A673 (cell line): ENCODE measurements around the gene CCNYL1. TPM values are rescaled to one million over a fixed set of nuclear protein-coding genes. Genes with fewer than 3 reads are reported as not detected.

Experiments used
- BruUV-seq: library from RNA; stranded (reverse); fragments of 400-500 nt; replicated peaks from 2 replicates; lab custom pipeline; 2021; lab: Mats Ljungman, UMichigan
- CTCF ChIA-PET: fragments of 300-600 bp; sonication (Branson Sonifier 250); formaldehyde crosslinking; loops from one replicate; lab custom pipeline; 2022; ENCODE audit warnings: antibody characterized with exemption; lab: Charles Lee
- POLR2A ChIA-PET: fragments of 300-600 bp; sonication (Branson Sonifier 250); formaldehyde crosslinking; loops from one replicate; lab custom pipeline; 2022; ENCODE audit warnings: antibody characterized with exemption; ENCODE audit not compliant: low non-redundant PET; lab: Charles Lee
- DNase-seq: peaks from one replicate; pipeline ENCODE4 v3.0.0-alpha.2; 2015; ENCODE audit warnings: low spot score
- H3K27ac ChIP-seq: fragments of 200-600 bp; sonication (generic); 2 replicates; pipeline ENCODE4 v1.5.1; 2016; ENCODE audit warnings: mixed run types, low read depth, mild to moderate bottlenecking, mixed read lengths, antibody characterized with exemption, low read length; ENCODE audit not compliant: poor library complexity, severe bottlenecking
- H3K27me3 ChIP-seq: fragments of 200-600 bp; sonication (generic); replicated peaks from 2 replicates; pipeline ENCODE4 v1.6.1; 2017; ENCODE audit warnings: mixed run types, low read depth, mild to moderate bottlenecking, mixed read lengths, antibody characterized with exemption, low read length; ENCODE audit not compliant: insufficient read depth, poor library complexity
- H3K36me3 ChIP-seq: fragments of 200-600 bp; sonication (generic); 2 replicates; pipeline ENCODE4 v1.6.1; 2016; ENCODE audit warnings: mixed run types, mild to moderate bottlenecking, mixed read lengths, antibody characterized with exemption, low read length; ENCODE audit not compliant: insufficient read depth, poor library complexity, severe bottlenecking
- H3K4me1 ChIP-seq: fragments of 200-600 bp; sonication (generic); 2 replicates; pipeline ENCODE4 v1.6.1; 2017; ENCODE audit warnings: mixed run types, mild to moderate bottlenecking, mixed read lengths, antibody characterized with exemption, low read length; ENCODE audit not compliant: insufficient read depth, poor library complexity, severe bottlenecking
- H3K4me3 ChIP-seq: fragments of 200-600 bp; sonication (generic); 2 replicates; pipeline ENCODE4 v1.5.1; 2016; ENCODE audit warnings: low read depth, mixed run types, mild to moderate bottlenecking, mixed read lengths, low read length; ENCODE audit not compliant: poor library complexity, severe bottlenecking
- H3K9me3 ChIP-seq: fragments of 200-600 bp; sonication (generic); 2 replicates; pipeline ENCODE4 v1.6.1; 2016; ENCODE audit warnings: mixed run types, low read depth, mild to moderate bottlenecking, mixed read lengths, antibody characterized with exemption, low read length; ENCODE audit not compliant: poor library complexity, severe bottlenecking
- EZH2 ChIP-seq: fragments of 200-600 bp; sonication (generic); IDR thresholded peaks from 2 replicates; pipeline ENCODE4 v1.6.1; 2017; ENCODE audit warnings: borderline replicate concordance, low read depth, mild to moderate bottlenecking, mixed read lengths, antibody characterized with exemption, low read length; ENCODE audit not compliant: poor library complexity, severe bottlenecking
- intact Hi-C: fragments of 100-400 bp; cut with micrococcal nuclease; formaldehyde crosslinking; loops from one replicate; pipeline ENCODE4 v1.10.0; 2022; ENCODE audit not compliant: unreplicated experiment
- total RNA-seq: library from RNA; stranded (reverse); gene quantifications from 2 replicates; pipeline ENCODE4 v1.2.3, GENCODE V29; 2021
- TF ChIP-seq, protein P1 (sequence below): fragments of 300-800, 200-600 bp; sonication (generic); conservative IDR thresholded peaks from 2 replicates; pipeline ENCODE4 v1.5.1; 2017; ENCODE audit warnings: low read depth, mild to moderate bottlenecking, antibody characterized with exemption, low read length, moderate library complexity, mixed read lengths

The CCNYL1 gene
- total RNA-seq, 1 experiment from 2014 or later: 12.8 TPM

DNA sequence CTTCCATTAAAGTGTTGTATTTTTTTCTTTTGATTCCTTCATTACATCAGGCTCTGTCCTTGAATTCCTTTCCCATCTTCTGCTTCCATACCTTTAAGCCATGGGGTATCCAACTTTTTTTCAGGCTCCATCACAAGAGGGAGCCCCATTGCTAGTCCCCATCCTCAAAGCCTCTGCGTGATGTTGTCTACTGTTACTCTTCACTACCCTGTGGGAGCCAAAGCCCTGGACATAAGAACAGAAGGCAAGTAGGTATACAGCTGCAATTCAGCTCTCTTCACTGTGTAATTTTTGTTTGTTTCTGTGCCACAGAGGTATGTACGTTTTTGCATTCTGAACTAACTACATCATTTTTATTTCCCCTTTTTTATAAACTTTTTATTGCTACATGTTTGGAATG, 36.6 kb upstream of the CCNYL1 start:
- Histone ChIP-seq H3K36me3 (no peaks in the 10 kb centered on the region), H3K4me3 (no peak overlapping the region), H3K27me3 (no peaks in the 10 kb centered on the region), H3K27ac (no peak overlapping the region), H3K4me1 (no peaks in the 10 kb centered on the region), H3K9me3 (no peaks in the 10 kb centered on the region)
- ChIA-PET POLR2A (no interaction called here), CTCF (no interaction called here)
- intact Hi-C loops: no loop called here
- no TSS peak for BruUV-seq
- no peak for DNase-seq
- TF ChIP-seq EZH2: no peak
- TF ChIP-seq, protein P1, sequence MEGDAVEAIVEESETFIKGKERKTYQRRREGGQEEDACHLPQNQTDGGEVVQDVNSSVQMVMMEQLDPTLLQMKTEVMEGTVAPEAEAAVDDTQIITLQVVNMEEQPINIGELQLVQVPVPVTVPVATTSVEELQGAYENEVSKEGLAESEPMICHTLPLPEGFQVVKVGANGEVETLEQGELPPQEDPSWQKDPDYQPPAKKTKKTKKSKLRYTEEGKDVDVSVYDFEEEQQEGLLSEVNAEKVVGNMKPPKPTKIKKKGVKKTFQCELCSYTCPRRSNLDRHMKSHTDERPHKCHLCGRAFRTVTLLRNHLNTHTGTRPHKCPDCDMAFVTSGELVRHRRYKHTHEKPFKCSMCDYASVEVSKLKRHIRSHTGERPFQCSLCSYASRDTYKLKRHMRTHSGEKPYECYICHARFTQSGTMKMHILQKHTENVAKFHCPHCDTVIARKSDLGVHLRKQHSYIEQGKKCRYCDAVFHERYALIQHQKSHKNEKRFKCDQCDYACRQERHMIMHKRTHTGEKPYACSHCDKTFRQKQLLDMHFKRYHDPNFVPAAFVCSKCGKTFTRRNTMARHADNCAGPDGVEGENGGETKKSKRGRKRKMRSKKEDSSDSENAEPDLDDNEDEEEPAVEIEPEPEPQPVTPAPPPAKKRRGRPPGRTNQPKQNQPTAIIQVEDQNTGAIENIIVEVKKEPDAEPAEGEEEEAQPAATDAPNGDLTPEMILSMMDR: no peak

DNA sequence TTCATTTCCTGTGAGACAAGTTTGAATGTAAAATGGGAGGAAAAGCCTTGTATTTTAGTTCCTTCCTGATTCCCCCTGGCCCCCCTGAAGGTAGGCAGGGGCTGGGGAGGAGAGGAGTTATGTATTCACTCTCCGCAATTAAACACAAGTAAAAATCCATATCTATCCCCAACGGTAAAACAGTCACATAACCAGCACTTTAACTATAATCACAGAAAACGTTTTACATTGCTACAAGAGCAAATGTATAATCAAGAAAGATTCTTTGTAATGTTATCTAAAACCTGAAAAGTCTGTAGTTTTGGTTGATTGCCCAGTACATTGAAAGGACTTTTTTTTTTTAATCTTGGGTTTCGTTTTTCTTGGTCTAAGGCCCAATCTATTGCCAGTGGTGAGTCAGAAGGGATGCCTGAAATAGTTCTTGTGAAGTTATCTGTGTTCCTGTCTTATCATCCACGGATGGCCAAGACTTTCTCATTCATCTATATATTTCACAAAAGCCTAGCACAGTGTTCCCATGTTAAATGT, 34.5 kb upstream of the CCNYL1 start:
- BruUV-seq: no TSS peak
- Histone ChIP-seq H3K9me3 (no peaks in the 10 kb centered on the region), H3K27me3 (no peaks in the 10 kb centered on the region), H3K4me1 (no peaks in the 10 kb centered on the region), H3K27ac (no peak overlapping the region), H3K36me3 (no peaks in the 10 kb centered on the region), H3K4me3 (no peak overlapping the region)
- ChIA-PET POLR2A (interaction anchor here (0.6 kb wide), 1 partner anchor 1527 kb away, joined by 3 read pairs; no protein-coding TSS in a partner anchor), CTCF (no interaction called here)
- TF ChIP-seq EZH2: no peak
- TF ChIP-seq, protein P1: no peak
- peak; percentile 21 for DNase-seq
- intact Hi-C loops: no loop called here

DNA sequence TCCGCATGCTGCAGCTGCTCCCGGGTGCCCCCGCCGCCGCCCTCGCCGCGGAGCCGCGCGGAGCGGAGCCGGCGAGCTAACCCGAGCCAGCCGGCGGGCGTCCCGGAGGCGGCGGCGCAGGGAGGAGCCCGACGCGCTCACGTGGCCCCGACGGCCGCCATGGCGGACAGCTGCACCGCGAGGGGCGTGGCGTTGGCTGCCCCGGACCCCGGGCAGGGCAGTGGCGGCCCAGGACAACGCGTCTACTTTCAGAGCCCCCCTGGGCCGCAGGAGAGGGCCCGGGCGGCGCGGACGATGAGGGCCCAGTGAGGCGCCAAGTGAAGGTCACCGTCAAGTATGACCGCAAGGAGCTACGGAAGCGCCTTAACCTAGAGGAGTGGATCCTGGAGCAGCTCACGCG, 30.0 kb upstream of the CCNYL1 start:
- Histone ChIP-seq H3K9me3 (no peaks in the 10 kb centered on the region), H3K27ac (no peak overlapping the region), H3K4me3 (no peak overlapping the region), H3K36me3 (no peaks in the 10 kb centered on the region), H3K4me1 (no peaks in the 10 kb centered on the region), H3K27me3 (no peaks in the 10 kb centered on the region)
- intact Hi-C loops: no loop called here
- CTCF ChIA-PET: no interaction called here
- no peak for DNase-seq
- TF ChIP-seq EZH2: no peak
- TF ChIP-seq, protein P1: no peak
- POLR2A ChIA-PET: no interaction called here
- BruUV-seq: no TSS peak
